Activated CD4-positive, alpha-beta memory T cell treated with anti-CD3 and anti-CD28 coated beads, Interleukin-2, amount 10 ng/mL, durations not matched to agents 7 days and 5 days (primary cell): ENCODE data around the gene KHDC1L. TPM values are rescaled to one million over a fixed set of nuclear protein-coding genes. Genes with fewer than 3 reads are reported as not detected.
"Not testable (repeated sequence)": the region's sequence is repeated elsewhere in the genome, so short reads cannot be mapped to it uniquely, and the experiment has no call there.

Experiments
- CTCF ChIA-PET: fragments of 350-600 bp; sonication (Branson Sonifier 250); formaldehyde crosslinking; loops from one replicate; lab custom pipeline; 2021; ENCODE audit warnings: antibody characterized with exemption, inconsistent platforms; lab: Charles Lee
- POLR2A ChIA-PET: fragments of 350-600 bp; sonication (Branson Sonifier 250); formaldehyde crosslinking; loops from one replicate; lab custom pipeline; 2021; ENCODE audit warnings: antibody characterized with exemption; lab: Charles Lee
- DNase-seq: peaks from one replicate; pipeline ENCODE4 v3.0.0-alpha.2; 2020
- H3K27ac Mint-ChIP-seq: one replicate; pipeline ENCODE4 v1.8.0; 2021; ENCODE audit warnings: mild to moderate bottlenecking, mixed read lengths
- H3K27me3 Mint-ChIP-seq: one replicate; pipeline ENCODE4 v1.8.0; 2021; ENCODE audit warnings: mixed read lengths
- H3K36me3 Mint-ChIP-seq: one replicate; pipeline ENCODE4 v1.8.0; 2021; ENCODE audit warnings: low read depth, mixed read lengths
- H3K4me1 Mint-ChIP-seq: one replicate; pipeline ENCODE4 v1.8.0; 2021; ENCODE audit warnings: mixed read lengths
- H3K4me3 Mint-ChIP-seq: one replicate; pipeline ENCODE4 v1.8.0; 2021; ENCODE audit warnings: mild to moderate bottlenecking, mixed read lengths
- H3K9me3 Mint-ChIP-seq: one replicate; pipeline ENCODE4 v1.8.0; 2021; ENCODE audit warnings: mixed read lengths
- total RNA-seq, 2 experiments: library from RNA; stranded (reverse); gene quantifications; one replicate each; pipeline ENCODE4 v1.2.3, GENCODE V29; 2021

KHDC1L gene
- total RNA-seq, 2 experiments from 2014 or later = 0.58 TPM; not detected in 1

- no peak overlapping the region for H3K27ac Mint-ChIP-seq
- H3K36me3 Mint-ChIP-seq = no peaks in the 10 kb centered on the region
- peaks cover 7% of the 10 kb centered on the region for H3K27me3 Mint-ChIP-seq
- H3K4me1 Mint-ChIP-seq = no peaks in the 10 kb centered on the region
- H3K9me3 Mint-ChIP-seq = no peaks in the 10 kb centered on the region
- ChIA-PET CTCF (no interaction called here), POLR2A (no interaction called here)
- H3K4me3 Mint-ChIP-seq = no peak overlapping the region
- DNase-seq = no peak
These were observed 15.4 kb upstream of the KHDC1L start for GRCh38 chr6:73240730-73241129.

- ChIA-PET CTCF (no interaction called here), POLR2A (no interaction called here)
- H3K36me3 Mint-ChIP-seq = no peaks in the 10 kb centered on the region
- DNase-seq = no peak
- H3K4me3 Mint-ChIP-seq = no peak overlapping the region
- no peak overlapping the region for H3K27ac Mint-ChIP-seq
- H3K27me3 Mint-ChIP-seq = no peaks in the 10 kb centered on the region
- no peaks in the 10 kb centered on the region for H3K4me1 Mint-ChIP-seq
- H3K9me3 Mint-ChIP-seq = no peaks in the 10 kb centered on the region
These were observed 11.0 kb upstream of the KHDC1L start for GRCh38 chr6:73236144-73236750.

- DNase-seq = no peak
- no peaks in the 10 kb centered on the region for H3K4me1 Mint-ChIP-seq
- no peak overlapping the region for H3K27ac Mint-ChIP-seq
- ChIA-PET CTCF (no interaction called here), POLR2A (no interaction called here)
- no peaks in the 10 kb centered on the region for H3K36me3 Mint-ChIP-seq
- H3K27me3 Mint-ChIP-seq = no peaks in the 10 kb centered on the region
- H3K9me3 Mint-ChIP-seq = no peaks in the 10 kb centered on the region
- no peak overlapping the region for H3K4me3 Mint-ChIP-seq
These were observed 9.4 kb upstream of the KHDC1L start for GRCh38 chr6:73234733-73235132.

DNA sequence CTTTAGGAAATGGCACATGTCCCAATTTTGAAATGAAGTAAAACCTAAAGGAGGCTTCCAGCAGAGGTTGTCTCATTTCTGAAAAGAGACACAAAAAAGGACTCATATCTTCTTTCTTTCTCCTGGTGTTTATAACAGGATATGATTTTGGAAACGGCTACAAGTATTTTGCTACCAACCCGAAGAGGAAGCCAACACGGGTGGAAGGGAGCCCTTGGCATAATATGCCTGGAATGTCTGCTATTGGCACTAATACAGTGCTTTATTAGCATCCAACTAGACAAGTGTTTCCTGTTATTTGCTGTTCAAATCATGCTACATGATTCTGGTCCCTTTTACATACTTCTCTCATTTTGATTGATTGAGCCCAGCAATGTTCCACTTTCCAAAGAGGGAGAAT is 8.7 kb upstream of the KHDC1L start:
- POLR2A ChIA-PET, H3K4me1 Mint-ChIP-seq, H3K4me3 Mint-ChIP-seq, H3K9me3 Mint-ChIP-seq, CTCF ChIA-PET, H3K27me3 Mint-ChIP-seq, DNase-seq, H3K27ac Mint-ChIP-seq, H3K36me3 Mint-ChIP-seq: not testable (repeated sequence)

- CTCF ChIA-PET = no interaction called here
- POLR2A ChIA-PET = no interaction called here
- no peaks in the 10 kb centered on the region for H3K27me3 Mint-ChIP-seq
- H3K27ac Mint-ChIP-seq = no peak overlapping the region
- H3K4me1 Mint-ChIP-seq = no peaks in the 10 kb centered on the region
- no peaks in the 10 kb centered on the region for H3K36me3 Mint-ChIP-seq
- H3K4me3 Mint-ChIP-seq = no peak overlapping the region
- no peaks in the 10 kb centered on the region for H3K9me3 Mint-ChIP-seq
- no peak for DNase-seq
These were observed 7.8 kb upstream of the KHDC1L start for GRCh38 chr6:73233048-73233447.

- Mint-ChIP-seq H3K4me1 (no peaks in the 10 kb centered on the region), H3K4me3 (no peak overlapping the region), H3K27me3 (no peaks in the 10 kb centered on the region), H3K36me3 (no peaks in the 10 kb centered on the region), H3K27ac (no peak overlapping the region), H3K9me3 (no peaks in the 10 kb centered on the region)
- POLR2A ChIA-PET = no interaction called here
- no peak for DNase-seq
- CTCF ChIA-PET = no interaction called here
These were observed 6.7 kb upstream of the KHDC1L start for GRCh38 chr6:73231986-73232391.

GRCh38 chr6:73227606-73228255 is 2.4 kb upstream of the KHDC1L start:
- Mint-ChIP-seq H3K36me3 (no peaks in the 10 kb centered on the region), H3K27me3 (no peaks in the 10 kb centered on the region), H3K4me3 (no peak overlapping the region), H3K27ac (no peak overlapping the region), H3K4me1 (no peaks in the 10 kb centered on the region), H3K9me3 (no peaks in the 10 kb centered on the region)
- DNase-seq = no peak
- ChIA-PET CTCF (no interaction called here), POLR2A (no interaction called here)

- H3K4me1 Mint-ChIP-seq = no peaks in the 10 kb centered on the region
- peaks cover 2% of the 10 kb centered on the region for H3K27me3 Mint-ChIP-seq
- H3K9me3 Mint-ChIP-seq = no peaks in the 10 kb centered on the region
- no peak for DNase-seq
- no peaks in the 10 kb centered on the region for H3K36me3 Mint-ChIP-seq
- ChIA-PET CTCF (no interaction called here), POLR2A (no interaction called here)
- no peak overlapping the region for H3K27ac Mint-ChIP-seq
- H3K4me3 Mint-ChIP-seq = no peak overlapping the region
These were observed 8.4 kb downstream of the KHDC1L start for GRCh38 chr6:73216859-73217258.

DNA sequence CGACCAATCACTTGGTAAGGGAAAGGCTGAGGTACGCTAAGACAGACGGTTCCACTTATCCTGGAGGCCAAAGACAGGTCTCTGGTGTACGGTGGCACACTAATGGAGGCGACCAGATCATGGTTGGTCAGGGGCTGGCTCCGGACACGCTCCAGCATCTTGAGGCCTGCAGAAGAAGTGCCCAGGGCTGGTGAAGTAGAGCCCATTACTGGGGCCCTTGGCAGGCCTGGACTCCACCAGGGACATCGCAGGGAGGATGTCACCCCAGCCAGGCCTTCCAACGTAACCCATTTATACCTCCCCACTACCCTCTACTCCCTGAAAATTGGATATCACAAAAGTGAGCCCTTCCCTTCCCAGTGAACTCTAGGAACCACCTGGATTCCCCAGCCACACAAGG is 16.2 kb downstream of the KHDC1L start:
- H3K36me3 Mint-ChIP-seq = no peaks in the 10 kb centered on the region
- H3K27ac Mint-ChIP-seq = no peak overlapping the region
- no peak overlapping the region for H3K4me3 Mint-ChIP-seq
- no peaks in the 10 kb centered on the region for H3K4me1 Mint-ChIP-seq
- ChIA-PET CTCF (no interaction called here), POLR2A (no interaction called here)
- H3K9me3 Mint-ChIP-seq = no peaks in the 10 kb centered on the region
- H3K27me3 Mint-ChIP-seq = peaks cover 4% of the 10 kb centered on the region
- DNase-seq = no peak

GRCh38 chr6:73207221-73207837 is 18.0 kb downstream of the KHDC1L start:
- no peaks in the 10 kb centered on the region for H3K9me3 Mint-ChIP-seq
- no peak overlapping the region for H3K4me3 Mint-ChIP-seq
- CTCF ChIA-PET = no interaction called here

GRCh38 chr6:73204252-73204651 is 21.0 kb downstream of the KHDC1L start:
- H3K4me3 Mint-ChIP-seq = no peak overlapping the region
- no peaks in the 10 kb centered on the region for H3K4me1 Mint-ChIP-seq
- H3K27me3 Mint-ChIP-seq = peaks cover 4% of the 10 kb centered on the region
- ChIA-PET POLR2A (no interaction called here), CTCF (interaction anchor here (0.6 kb wide), 1 partner anchor 19 kb away, joined by 3 read pairs; no protein-coding TSS in a partner anchor)
- H3K9me3 Mint-ChIP-seq = no peaks in the 10 kb centered on the region
- H3K27ac Mint-ChIP-seq = no peak overlapping the region
- H3K36me3 Mint-ChIP-seq = no peaks in the 10 kb centered on the region
- DNase-seq = no peak

More at GRCh38 chr6:73207221-73207837, 18.0 kb downstream of the KHDC1L start:
- no peak overlapping the region for H3K27ac Mint-ChIP-seq
- no peaks in the 10 kb centered on the region for H3K36me3 Mint-ChIP-seq
- no peak for DNase-seq
- H3K27me3 Mint-ChIP-seq = peaks cover 4% of the 10 kb centered on the region
- H3K4me1 Mint-ChIP-seq = no peaks in the 10 kb centered on the region
- POLR2A ChIA-PET = no interaction called here

DNA sequence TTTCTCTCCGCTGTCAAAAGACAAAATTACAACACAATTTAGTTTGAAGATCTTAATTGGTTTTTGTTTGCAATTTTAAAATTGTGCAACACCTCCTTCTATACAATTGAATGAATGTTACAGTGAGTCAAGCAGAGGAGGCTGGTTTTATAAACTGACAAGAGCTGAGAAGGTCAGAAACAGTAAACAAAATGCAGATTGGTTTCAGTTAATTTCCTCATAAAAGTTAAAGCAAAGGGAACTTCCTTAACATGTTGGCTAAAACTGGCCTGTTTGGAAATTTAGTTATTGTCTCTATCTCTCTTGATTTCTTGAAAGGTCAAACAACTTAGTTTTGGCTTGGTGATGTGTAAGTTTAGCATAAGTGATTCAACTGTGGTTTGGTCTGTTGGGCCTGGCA is 22.2 kb downstream of the KHDC1L start:
- Mint-ChIP-seq H3K4me1 (no peaks in the 10 kb centered on the region), H3K9me3 (no peaks in the 10 kb centered on the region), H3K4me3 (no peak overlapping the region), H3K36me3 (no peaks in the 10 kb centered on the region), H3K27me3 (peaks cover 4% of the 10 kb centered on the region), H3K27ac (no peak overlapping the region)
- ChIA-PET POLR2A (no interaction called here), CTCF (no interaction called here)
- no peak for DNase-seq

- POLR2A ChIA-PET = no interaction called here
- H3K27me3 Mint-ChIP-seq = no peaks in the 10 kb centered on the region
These were observed 24.6 kb downstream of the KHDC1L start for GRCh38 chr6:73200735-73201134.

GRCh38 chr6:73200247-73200646 is 25.0 kb downstream of the KHDC1L start:
- Mint-ChIP-seq H3K27ac (no peak overlapping the region), H3K36me3 (no peaks in the 10 kb centered on the region), H3K9me3 (no peaks in the 10 kb centered on the region), H3K4me3 (no peak overlapping the region), H3K4me1 (no peaks in the 10 kb centered on the region), H3K27me3 (no peaks in the 10 kb centered on the region)
- DNase-seq = no peak
- CTCF ChIA-PET = no interaction called here
- POLR2A ChIA-PET = no interaction called here

More at GRCh38 chr6:73200735-73201134, 24.6 kb downstream of the KHDC1L start:
- DNase-seq = no peak
- Mint-ChIP-seq H3K36me3 (no peaks in the 10 kb centered on the region), H3K4me1 (no peaks in the 10 kb centered on the region), H3K27ac (no peak overlapping the region), H3K9me3 (no peaks in the 10 kb centered on the region), H3K4me3 (no peak overlapping the region)
- CTCF ChIA-PET = no interaction called here
